H9 (cell line): ENCODE measurements around the gene UCP3. TPM values are rescaled to one million over a fixed set of nuclear protein-coding genes. Genes with fewer than 3 reads are reported as not detected.

Source experiments
- DNase-seq: peaks from one replicate; pipeline ENCODE4 v3.0.0-alpha.2; 2017
- H2AFZ ChIP-seq: one replicate; pipeline ENCODE4 v1.6.1; 2013; ENCODE audit warnings: mild to moderate bottlenecking, low read length, control low read depth, moderate library complexity
- H2AK5ac ChIP-seq: 2 replicates; pipeline ENCODE4 v1.6.1; 2013; ENCODE audit warnings: low read length, control low read depth, mixed read lengths; ENCODE audit not compliant: insufficient read length
- H2BK120ac ChIP-seq: one replicate; pipeline ENCODE4 v1.6.1; 2013; ENCODE audit warnings: low read depth, mild to moderate bottlenecking, low read length, control low read depth, inconsistent platforms; ENCODE audit not compliant: poor library complexity, severe bottlenecking
- H2BK12ac ChIP-seq: 2 replicates; pipeline ENCODE4 v1.6.1; 2013; ENCODE audit warnings: low read length, control low read depth, mixed read lengths, low read depth; ENCODE audit not compliant: insufficient read length
- H2BK15ac ChIP-seq: 2 replicates; pipeline ENCODE4 v1.6.1; 2013; ENCODE audit warnings: low read depth, low read length, control low read depth
- H2BK20ac ChIP-seq: one replicate; pipeline ENCODE4 v1.6.1; 2013; ENCODE audit warnings: low read depth, mild to moderate bottlenecking, low read length, control low read depth, inconsistent platforms; ENCODE audit not compliant: poor library complexity, severe bottlenecking
- H2BK5ac ChIP-seq: 2 replicates; pipeline ENCODE4 v1.6.1; 2013; ENCODE audit warnings: low read length, control low read depth, mixed read lengths; ENCODE audit not compliant: insufficient read length
- H3K14ac ChIP-seq: 2 replicates; pipeline ENCODE4 v1.6.1; 2013; ENCODE audit warnings: low read length, control low read depth; ENCODE audit not compliant: insufficient read depth
- H3K18ac ChIP-seq: 2 replicates; pipeline ENCODE4 v1.6.1; 2013; ENCODE audit warnings: low read depth, mild to moderate bottlenecking, mixed read lengths, low read length, control low read depth; ENCODE audit not compliant: insufficient read length
- H3K23ac ChIP-seq: 2 replicates; pipeline ENCODE4 v1.6.1; 2013; ENCODE audit warnings: low read length, control low read depth, mixed read lengths, low read depth; ENCODE audit not compliant: insufficient read length
- H3K23me2 ChIP-seq: 2 replicates; pipeline ENCODE4 v1.6.1; 2013; ENCODE audit warnings: low read depth, mild to moderate bottlenecking, mixed read lengths, low read length, control low read depth; ENCODE audit not compliant: insufficient read length, poor library complexity, severe bottlenecking
- H3K27ac ChIP-seq: 2 replicates; pipeline ENCODE4 v1.5.1; 2013; ENCODE audit warnings: low read length, control low read depth, mixed read lengths, low read depth; ENCODE audit not compliant: insufficient read length
- H3K27me3 ChIP-seq: 2 replicates; pipeline ENCODE4 v1.6.1; 2013; ENCODE audit warnings: low read length, control low read depth, inconsistent platforms; ENCODE audit not compliant: insufficient read depth
- H3K4ac ChIP-seq: 2 replicates; pipeline ENCODE4 v1.6.1; 2013; ENCODE audit warnings: low read depth, mild to moderate bottlenecking, control low read depth, inconsistent platforms, low read length, moderate library complexity
- H3K4me1 ChIP-seq: 2 replicates; pipeline ENCODE4 v1.6.1; 2013; ENCODE audit warnings: low read length, control low read depth, inconsistent platforms; ENCODE audit not compliant: insufficient read depth
- H3K4me2 ChIP-seq: 2 replicates; pipeline ENCODE4 v1.6.1; 2013; ENCODE audit warnings: low read length, control low read depth, mixed read lengths; ENCODE audit not compliant: insufficient read length, insufficient read depth
- H3K56ac ChIP-seq: 2 replicates; pipeline ENCODE4 v1.6.1; 2013; ENCODE audit warnings: low read depth, mild to moderate bottlenecking, mixed read lengths, low read length, control low read depth; ENCODE audit not compliant: insufficient read length
- H3K79me1 ChIP-seq: 2 replicates; pipeline ENCODE4 v1.6.1; 2013; ENCODE audit warnings: low read depth, mild to moderate bottlenecking, moderate library complexity, low read length, control low read depth, inconsistent platforms; ENCODE audit not compliant: insufficient read depth, poor library complexity, severe bottlenecking
- H3K79me2 ChIP-seq: 2 replicates; pipeline ENCODE4 v1.6.1; 2013; ENCODE audit warnings: low read length, control low read depth, inconsistent platforms; ENCODE audit not compliant: insufficient read depth
- H3K9ac ChIP-seq: 2 replicates; pipeline ENCODE4 v1.6.1; 2013; ENCODE audit warnings: low read length, control low read depth, mixed read lengths; ENCODE audit not compliant: insufficient read length; ENCODE audit errors: extremely low read depth
- H3K9me3 ChIP-seq: one replicate; pipeline ENCODE4 v1.6.1; 2013; ENCODE audit warnings: low read depth, low read length, inconsistent platforms; ENCODE audit not compliant: control insufficient read depth
- H3T11ph ChIP-seq: one replicate; pipeline ENCODE4 v1.6.1; 2013; ENCODE audit warnings: mild to moderate bottlenecking, low read length, control low read depth, inconsistent platforms
- H4K20me1 ChIP-seq: one replicate; pipeline ENCODE4 v1.6.1; 2013; ENCODE audit not compliant: control insufficient read depth, insufficient read length, insufficient read depth
- H4K5ac ChIP-seq: 2 replicates; pipeline ENCODE4 v1.6.1; 2013; ENCODE audit warnings: low read depth, mild to moderate bottlenecking, mixed read lengths, low read length, control low read depth; ENCODE audit not compliant: insufficient read length
- H4K8ac ChIP-seq: replicated peaks from 2 replicates; pipeline ENCODE4 v1.6.1; 2013; ENCODE audit warnings: low read length, control low read depth, mixed read lengths, low read depth; ENCODE audit not compliant: insufficient read length
- H4K91ac ChIP-seq: 2 replicates; pipeline ENCODE4 v1.6.1; 2013; ENCODE audit warnings: low read depth, mild to moderate bottlenecking, moderate library complexity, mixed read lengths, low read length, control low read depth; ENCODE audit not compliant: insufficient read length
- H3K27ac Mint-ChIP-seq, 3 experiments: 2 replicates in 2 of 3; 3 replicates in 1 of 3; pipeline ENCODE4 v1.8.0; 2020 to 2021; ENCODE audit warnings: mixed read lengths in 3 of 3, mild to moderate bottlenecking in 1 of 3, moderate library complexity in 1 of 3
- H3K27me3 Mint-ChIP-seq: 2 replicates; pipeline ENCODE4 v1.8.0; 2021; ENCODE audit warnings: low read depth, mild to moderate bottlenecking, moderate library complexity, mixed read lengths
- H3K36me3 Mint-ChIP-seq, 3 experiments: 2 replicates in 2 of 3; 3 replicates in 1 of 3; pipeline ENCODE4 v1.8.0; 2020 to 2021; ENCODE audit warnings: low read depth in 3 of 3, mixed read lengths in 3 of 3; ENCODE audit not compliant: insufficient read depth in 1 of 3
- H3K4me1 Mint-ChIP-seq, 2 experiments: 2 replicates each; pipeline ENCODE4 v1.8.0; 2020; ENCODE audit warnings: mixed read lengths in 2 of 2
- H3K4me3 Mint-ChIP-seq, 2 experiments: 2 replicates in 1 of 2; 3 replicates in 1 of 2; pipeline ENCODE4 v1.8.0; 2020 to 2021; ENCODE audit warnings: mild to moderate bottlenecking in 2 of 2, mixed read lengths in 2 of 2, moderate library complexity in 1 of 2
- H3K9me3 Mint-ChIP-seq, 2 experiments: 2 replicates in 1 of 2; 3 replicates in 1 of 2; pipeline ENCODE4 v1.8.0; 2020; ENCODE audit warnings: mild to moderate bottlenecking in 2 of 2, mixed read lengths in 2 of 2, moderate library complexity in 1 of 2
- WGBS: extraction: QIAGEN DNeasy Blood & Tissue Kit; methylation state at CpG from one replicate; pipeline ENCODE4 v1.1.7; 2013; ENCODE audit warnings: missing lambda C conversion rate, low lambda C conversion rate, mixed read lengths; ENCODE audit not compliant: insufficient read length; ENCODE audit errors: extremely low coverage; 5-methylcytosine and 5-hydroxymethylcytosine counted together
- total RNA-seq: library from RNA; stranded (reverse); gene quantifications from 2 replicates; pipeline ENCODE4 v1.2.1, GENCODE V29; 2021
- TF ChIP-seq, protein P1 (sequence below): fragments of 200-600 bp; sonication (generic); conservative IDR thresholded peaks from 3 replicates; pipeline ENCODE4 v1.8.0; 2021; ENCODE audit warnings: antibody characterized with exemption, mild to moderate bottlenecking

The UCP3 gene
- total RNA-seq, 1 experiment from 2014 or later = 0.85 TPM

DNA sequence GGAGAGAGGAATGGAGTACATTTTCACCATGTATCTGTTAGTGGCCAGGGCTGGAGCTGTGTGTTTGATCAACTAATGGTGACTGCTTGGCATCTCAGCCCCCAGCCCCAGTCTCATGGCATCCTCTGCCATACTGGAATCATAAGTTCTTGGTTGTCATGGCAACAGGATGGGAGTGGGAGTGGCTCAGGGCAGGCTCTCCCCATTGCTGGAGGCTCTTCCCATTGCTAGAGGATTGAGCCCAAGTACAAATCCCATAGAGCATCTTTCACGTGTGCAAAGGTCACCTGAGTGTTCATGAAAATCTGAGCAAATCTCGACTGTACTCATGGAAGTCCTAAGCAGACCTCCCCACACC is 43.1 kb downstream of the UCP3 start:
- Histone ChIP-seq H3K56ac (no peak overlapping the region), H3K27ac (no peak overlapping the region), H3T11ph (no peak overlapping the region), H2AFZ (no peak overlapping the region), H3K18ac (no peak overlapping the region), H3K79me1 (no peaks in the 10 kb centered on the region), H3K4me2 (no peak overlapping the region), H2BK15ac (no peak overlapping the region), H3K9me3 (no peaks in the 10 kb centered on the region), H3K9ac (no peak overlapping the region), H2AK5ac (no peak overlapping the region), H4K5ac (no peak overlapping the region), H4K8ac (no peak overlapping the region), H4K20me1 (no peaks in the 10 kb centered on the region), H2BK5ac (no peak overlapping the region), H3K23me2 (no peaks in the 10 kb centered on the region), H2BK12ac (no peak overlapping the region), H3K14ac (no peak overlapping the region), H3K4me1 (no peaks in the 10 kb centered on the region), H3K23ac (no peak overlapping the region), H3K79me2 (no peaks in the 10 kb centered on the region), H2BK120ac (no peak overlapping the region), H3K4ac (no peak overlapping the region), H3K27me3 (no peaks in the 10 kb centered on the region), H2BK20ac (no peak overlapping the region), H4K91ac (no peak overlapping the region)
- DNase-seq = no peak
- peaks cover 4% of the 10 kb centered on the region for H3K27me3 Mint-ChIP-seq
- no peaks in the 10 kb centered on the region for H3K36me3 Mint-ChIP-seq
- H3K4me1 Mint-ChIP-seq = peaks cover 6 to 14% of the 10 kb centered on the region in 2 experiments
- WGBS = no CpG with 5 or more reads among the region's 2 CpGs
- H3K4me3 Mint-ChIP-seq = no peak overlapping the region
- TF ChIP-seq, protein P1, sequence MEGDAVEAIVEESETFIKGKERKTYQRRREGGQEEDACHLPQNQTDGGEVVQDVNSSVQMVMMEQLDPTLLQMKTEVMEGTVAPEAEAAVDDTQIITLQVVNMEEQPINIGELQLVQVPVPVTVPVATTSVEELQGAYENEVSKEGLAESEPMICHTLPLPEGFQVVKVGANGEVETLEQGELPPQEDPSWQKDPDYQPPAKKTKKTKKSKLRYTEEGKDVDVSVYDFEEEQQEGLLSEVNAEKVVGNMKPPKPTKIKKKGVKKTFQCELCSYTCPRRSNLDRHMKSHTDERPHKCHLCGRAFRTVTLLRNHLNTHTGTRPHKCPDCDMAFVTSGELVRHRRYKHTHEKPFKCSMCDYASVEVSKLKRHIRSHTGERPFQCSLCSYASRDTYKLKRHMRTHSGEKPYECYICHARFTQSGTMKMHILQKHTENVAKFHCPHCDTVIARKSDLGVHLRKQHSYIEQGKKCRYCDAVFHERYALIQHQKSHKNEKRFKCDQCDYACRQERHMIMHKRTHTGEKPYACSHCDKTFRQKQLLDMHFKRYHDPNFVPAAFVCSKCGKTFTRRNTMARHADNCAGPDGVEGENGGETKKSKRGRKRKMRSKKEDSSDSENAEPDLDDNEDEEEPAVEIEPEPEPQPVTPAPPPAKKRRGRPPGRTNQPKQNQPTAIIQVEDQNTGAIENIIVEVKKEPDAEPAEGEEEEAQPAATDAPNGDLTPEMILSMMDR = no peak
- peaks cover 0 to 2% of the 10 kb centered on the region in 2 experiments; a peak in 1 of 5 replicates for H3K9me3 Mint-ChIP-seq
- no peak overlapping the region for H3K27ac Mint-ChIP-seq
